ENCODE results near the gene ENTPD2. TPM values are rescaled to one million over a fixed set of nuclear protein-coding genes. Genes with fewer than 3 reads are reported as not detected.

Gene ENTPD2
- total and polyA plus RNA-seq, 11 donors: 0.50 to 2.9 (median 1.2) TPM

DNA sequence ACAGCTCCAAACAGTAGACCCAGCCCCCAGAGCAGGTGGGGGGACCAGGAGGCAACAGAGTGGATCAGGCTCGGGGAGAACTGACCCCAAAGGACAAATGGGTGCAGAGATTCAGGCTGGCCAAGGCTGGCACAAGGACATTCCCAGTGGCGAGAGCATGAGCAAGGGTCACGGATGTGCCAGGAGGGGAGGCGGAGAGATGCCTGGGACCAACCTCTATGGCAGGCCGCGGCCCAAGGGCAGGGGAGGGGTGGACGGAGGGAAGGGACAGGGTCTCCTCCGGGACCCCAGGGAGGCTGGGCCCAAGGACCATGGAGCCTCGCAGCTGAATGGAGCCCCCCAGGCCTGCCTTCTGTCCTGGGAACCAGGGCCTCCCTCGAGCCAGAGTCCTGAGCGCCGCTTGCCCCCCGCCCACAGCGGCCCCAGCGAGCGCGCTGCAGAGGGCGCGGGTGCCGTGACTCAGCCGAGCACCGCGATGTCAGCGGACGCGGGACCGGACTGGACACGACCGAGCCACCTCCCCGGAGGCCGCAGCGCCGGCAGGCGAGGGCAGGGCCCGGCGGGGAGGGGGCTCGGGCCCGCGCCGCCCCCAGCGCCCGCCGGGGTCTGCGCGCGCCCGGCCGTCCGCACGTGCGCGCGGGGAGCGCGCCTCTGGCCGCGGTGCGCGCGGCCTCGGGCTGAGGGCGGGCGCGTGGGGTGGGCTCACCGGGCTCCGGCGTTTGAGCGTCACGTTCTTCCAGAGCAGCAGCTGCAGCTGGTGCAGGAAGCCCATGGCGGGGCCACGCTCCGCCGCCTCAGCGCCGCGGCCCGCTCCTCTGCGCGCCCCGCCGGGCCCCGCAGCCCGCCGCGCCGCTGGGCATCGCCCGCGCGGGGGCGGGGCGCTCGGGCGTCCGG, 26.2 kb downstream of the ENTPD2 start, which contains the start of gene ABCA2:
ABCA2 (minus strand) TSS at position 869 of the 894 bp plus-strand sequence; CDS start at position 772, 97 bp downstream.
- no peak for TF ChIP-seq POLR2A (IDR thresholded peaks at IDR 0.05)
- TF ChIP-seq, protein P1, sequence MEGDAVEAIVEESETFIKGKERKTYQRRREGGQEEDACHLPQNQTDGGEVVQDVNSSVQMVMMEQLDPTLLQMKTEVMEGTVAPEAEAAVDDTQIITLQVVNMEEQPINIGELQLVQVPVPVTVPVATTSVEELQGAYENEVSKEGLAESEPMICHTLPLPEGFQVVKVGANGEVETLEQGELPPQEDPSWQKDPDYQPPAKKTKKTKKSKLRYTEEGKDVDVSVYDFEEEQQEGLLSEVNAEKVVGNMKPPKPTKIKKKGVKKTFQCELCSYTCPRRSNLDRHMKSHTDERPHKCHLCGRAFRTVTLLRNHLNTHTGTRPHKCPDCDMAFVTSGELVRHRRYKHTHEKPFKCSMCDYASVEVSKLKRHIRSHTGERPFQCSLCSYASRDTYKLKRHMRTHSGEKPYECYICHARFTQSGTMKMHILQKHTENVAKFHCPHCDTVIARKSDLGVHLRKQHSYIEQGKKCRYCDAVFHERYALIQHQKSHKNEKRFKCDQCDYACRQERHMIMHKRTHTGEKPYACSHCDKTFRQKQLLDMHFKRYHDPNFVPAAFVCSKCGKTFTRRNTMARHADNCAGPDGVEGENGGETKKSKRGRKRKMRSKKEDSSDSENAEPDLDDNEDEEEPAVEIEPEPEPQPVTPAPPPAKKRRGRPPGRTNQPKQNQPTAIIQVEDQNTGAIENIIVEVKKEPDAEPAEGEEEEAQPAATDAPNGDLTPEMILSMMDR (IDR thresholded peaks at IDR 0.05): no peak
- intact Hi-C loops (cut with DNase I): loop anchor here in 5 of 10 donors (2.0 to 10.0 kb wide), 4 partner anchors 35 to 143 kb away; partner anchors contain the start of genes C8G (in 1 of the 5), PAXX (in 1 of the 5) and TRAF2 (in 1 of the 5)
- Histone ChIP-seq H3K4me3 (peak within 1 kb of the TSS; percentile 47 to 79 (median 67)), H3K27me3 (no peaks in the 10 kb centered on the region), H3K36me3 (peaks cover 0 to under 1% (median 0%) of the 10 kb centered on the region in 9 donors), H3K9me3 (no peaks in the 10 kb centered on the region), H3K4me1 (peaks cover 5 to 57% (median 25%) of the 10 kb centered on the region in 12 donors), H3K27ac (peak within 1 kb of the TSS in 10 of 12 donors; percentile 43 to 87 (median 64))
- ATAC-seq (no peak), DNase-seq (no peak)
- 4 to 43% (median 10%) methylated on average over 7 to 95 of the region's 95 CpGs for WGBS, 4 donors

DNA sequence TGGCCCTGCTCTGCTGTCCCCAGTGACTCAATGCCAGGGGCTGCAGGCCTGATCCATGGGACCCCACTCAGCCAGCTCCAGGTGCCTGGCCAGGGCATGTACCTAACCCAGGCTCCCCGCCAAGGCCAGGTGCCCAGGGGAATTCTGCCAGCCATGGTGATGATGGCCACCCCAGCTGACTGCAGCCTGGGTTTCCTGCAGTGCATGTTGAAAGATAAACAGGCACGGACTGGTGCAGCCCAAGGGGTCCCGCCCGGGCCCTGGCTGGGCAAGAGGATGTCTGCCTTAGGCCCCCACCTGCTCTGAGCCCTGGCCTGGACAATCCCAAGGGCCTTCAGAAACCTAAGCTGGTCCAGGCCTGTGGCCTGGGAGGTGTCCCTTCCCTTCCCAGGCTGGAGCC, 27.0 kb downstream of the ENTPD2 start:
- H3K27me3 ChIP-seq: no peaks in the 10 kb centered on the region
- TF ChIP-seq, protein P1 (IDR thresholded peaks at IDR 0.05): no peak
- TF ChIP-seq POLR2A (IDR thresholded peaks at IDR 0.05): no peak
- ATAC-seq: no peak
- intact Hi-C loops (cut with DNase I): loop anchor here in 3 of 10 donors (5.0 to 10.0 kb wide), 3 partner anchors 35 to 142 kb away; partner anchors contain the start of genes C8G (in 1 of the 3), PAXX (in 1 of the 3) and TRAF2 (in 1 of the 3)
- no peaks in the 10 kb centered on the region for H3K9me3 ChIP-seq
- H3K27ac ChIP-seq: peak overlapping the region in 7 of 12 donors; percentile 43 to 67 (median 61)
- peaks cover 5 to 49% (median 25%) of the 10 kb centered on the region in 12 donors for H3K4me1 ChIP-seq
- peaks cover 0 to 6% (median 0%) of the 10 kb centered on the region in 9 donors for H3K36me3 ChIP-seq
- H3K4me3 ChIP-seq: peak overlapping the region in 8 of 12 donors; percentile 55 to 79 (median 66)
- DNase-seq: no peak
- 82 to 100% (median 85%) methylated on average over 1 to 4 of the region's 4 CpGs; no CpG with 5 or more reads in 1 of the 4 donors for WGBS, 4 donors

DNA sequence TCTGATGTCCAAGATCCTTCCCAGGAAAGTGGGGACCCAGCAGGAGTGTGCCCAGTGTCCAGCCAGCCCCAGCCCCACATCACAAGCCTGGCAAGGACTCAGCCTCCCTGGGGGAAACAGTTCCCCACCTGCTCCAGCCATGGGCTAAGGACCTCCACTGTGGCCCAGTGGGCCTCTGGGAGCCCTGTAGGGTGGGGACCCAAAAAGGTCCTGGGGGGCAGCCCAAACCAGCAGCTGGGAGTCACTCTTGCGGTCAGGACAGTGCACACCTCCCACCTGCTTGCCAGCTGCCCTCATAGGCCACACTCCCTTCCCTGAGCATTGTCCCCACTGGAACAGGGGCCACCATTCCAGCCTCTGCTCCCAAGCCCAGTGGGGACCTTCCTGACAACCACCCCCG, 27.5 kb downstream of the ENTPD2 start:
- DNase-seq: no peak
- H3K36me3 ChIP-seq: peaks cover 0 to 6% (median 0%) of the 10 kb centered on the region in 9 donors
- intact Hi-C loops (cut with DNase I): loop anchor here in 3 of 10 donors (5.0 to 10.0 kb wide), 3 partner anchors 34 to 142 kb away; partner anchors contain the start of genes C8G (in 1 of the 3), PAXX (in 1 of the 3) and TRAF2 (in 1 of the 3)
- peaks cover 5 to 45% (median 25%) of the 10 kb centered on the region in 12 donors for H3K4me1 ChIP-seq
- peak overlapping the region in 1 of 12 donors; percentile 73 for H3K4me3 ChIP-seq
- TF ChIP-seq, protein P1 (IDR thresholded peaks at IDR 0.05): no peak
- TF ChIP-seq POLR2A (IDR thresholded peaks at IDR 0.05): no peak
- WGBS, 4 donors: 85 to 94% (median 91%) methylated on average over 2 of the region's 2 CpGs
- H3K27me3 ChIP-seq: no peaks in the 10 kb centered on the region
- peak overlapping the region in 1 of 12 donors; percentile 8 for H3K27ac ChIP-seq
- ATAC-seq: no peak
- H3K9me3 ChIP-seq: no peaks in the 10 kb centered on the region
